ENCODE data around the gene ING4. TPM values are rescaled to one million over a fixed set of nuclear protein-coding genes. Genes with fewer than 3 reads are reported as not detected.

ING4 gene
- total RNA-seq, 6 donors from 2014 or later, result 24.3 to 79.6 (median 33.8) TPM

GRCh38 chr12:6667559-6668210 lies 4.8 kb upstream of the ING4 start:
- WGBS, 2 donors, result 85 to 90% methylated on average over 5 to 8 of the region's 8 CpGs
- DNase-seq, result peak in 1 of 2 donors; percentile 59
- H3K4me1 ChIP-seq, result peaks cover 0 to 2% (median 0%) of the 10 kb centered on the region in 4 donors
- H3K9me3 ChIP-seq, result no peaks in the 10 kb centered on the region
- TF ChIP-seq CTCF (IDR thresholded peaks at IDR 0.05) (no peak), POLR2AphosphoS5 (IDR thresholded peaks at IDR 0.05) (no peak), POLR2A (IDR thresholded peaks at IDR 0.05) (no peak), EP300 (IDR thresholded peaks at IDR 0.05) (no peak)
- no peak overlapping the region for H3K4me3 ChIP-seq
- no peaks in the 10 kb centered on the region for H3K27me3 ChIP-seq
- peaks cover 44 to 72% (median 60%) of the 10 kb centered on the region in 4 donors for H3K36me3 ChIP-seq
- ATAC-seq (ENCODE audit: low FRiP score in 2 of 2), result no peak
- no peak overlapping the region for H3K27ac ChIP-seq

GRCh38 chr12:6666211-6666610 lies 3.3 kb upstream of the ING4 start:
- Histone ChIP-seq H3K9me3 (no peaks in the 10 kb centered on the region), H3K27me3 (no peaks in the 10 kb centered on the region), H3K36me3 (peaks cover 30 to 57% (median 46%) of the 10 kb centered on the region in 4 donors), H3K4me3 (no peak overlapping the region), H3K27ac (no peak overlapping the region), H3K4me1 (peaks cover 12 to 13% (median 12%) of the 10 kb centered on the region in 4 donors)
- 94 to 100% methylated on average over 2 of the region's 2 CpGs for WGBS, 2 donors
- ATAC-seq (ENCODE audit: low FRiP score in 2 of 2) (no peak), DNase-seq (no peak)
- TF ChIP-seq POLR2A (IDR thresholded peaks at IDR 0.05), result no peak

GRCh38 chr12:6664902-6665301 lies 2.0 kb upstream of the ING4 start:
- no peak for ATAC-seq (ENCODE audit: low FRiP score in 2 of 2)
- WGBS, 2 donors, result 55 to 76% methylated on average over 2 of the region's 2 CpGs
- H3K36me3 ChIP-seq, result peaks cover 16 to 44% (median 33%) of the 10 kb centered on the region in 4 donors
- H3K9me3 ChIP-seq, result no peaks in the 10 kb centered on the region
- no peak for DNase-seq
- no peaks in the 10 kb centered on the region for H3K27me3 ChIP-seq
- H3K27ac ChIP-seq, result no peak overlapping the region
- TF ChIP-seq EP300 (IDR thresholded peaks at IDR 0.05), result no peak
- TF ChIP-seq POLR2AphosphoS5 (IDR thresholded peaks at IDR 0.05), result no peak
- TF ChIP-seq CTCF (IDR thresholded peaks at IDR 0.05), result no peak
- TF ChIP-seq POLR2A (IDR thresholded peaks at IDR 0.05), result no peak
- H3K4me3 ChIP-seq, result no peak overlapping the region
- H3K4me1 ChIP-seq, result peaks cover 12 to 14% (median 12%) of the 10 kb centered on the region in 4 donors

- Histone ChIP-seq H3K27ac (peak overlapping the region; percentile 68 to 87 (median 78)), H3K27me3 (no peaks in the 10 kb centered on the region), H3K4me3 (peak overlapping the region; percentile 70 to 89 (median 76)), H3K9me3 (no peaks in the 10 kb centered on the region), H3K36me3 (peaks cover 0 to 31% (median 14%) of the 10 kb centered on the region in 4 donors), H3K4me1 (peaks cover 12 to 14% (median 12%) of the 10 kb centered on the region in 4 donors)
- no peak for TF ChIP-seq POLR2A (IDR thresholded peaks at IDR 0.05)
- no peak for TF ChIP-seq EP300 (IDR thresholded peaks at IDR 0.05)
- no peak for TF ChIP-seq POLR2AphosphoS5 (IDR thresholded peaks at IDR 0.05)
- no peak for TF ChIP-seq CTCF (IDR thresholded peaks at IDR 0.05)
- no peak for DNase-seq
- WGBS, 2 donors, result 0 to 1% methylated on average over 10 of the region's 10 CpGs
- ATAC-seq (ENCODE audit: low FRiP score in 2 of 2), result peak; percentile 23 to 72
These were observed 365 bp downstream of the ING4 start for GRCh38 chr12:6662602-6662905.

- no peak overlapping the region for H3K4me3 ChIP-seq
- peaks cover 32 to 89% (median 74%) of the 10 kb centered on the region in 4 donors for H3K36me3 ChIP-seq
- DNase-seq (no peak), ATAC-seq (ENCODE audit: low FRiP score in 2 of 2) (no peak)
- no peaks in the 10 kb centered on the region for H3K27me3 ChIP-seq
- WGBS, 2 donors, result 94 to 95% methylated on average over 5 of the region's 5 CpGs
- no peaks in the 10 kb centered on the region for H3K4me1 ChIP-seq
- no peak overlapping the region for H3K27ac ChIP-seq
- no peak for TF ChIP-seq POLR2AphosphoS5 (IDR thresholded peaks at IDR 0.05)
- TF ChIP-seq EP300 (IDR thresholded peaks at IDR 0.05), result no peak
- TF ChIP-seq POLR2A (IDR thresholded peaks at IDR 0.05), result no peak
- TF ChIP-seq CTCF (IDR thresholded peaks at IDR 0.05), result no peak
- no peaks in the 10 kb centered on the region for H3K9me3 ChIP-seq
These were observed 8.9 kb downstream of the ING4 start for GRCh38 chr12:6653987-6654386.

Data from upper lobe of left lung (tissue), 6 donors.